PC-9 (cell line): Measurements from ENCODE around the gene CCDC136.

ENCODE experiments used
- CTCF ChIP-seq: fragments of 200-600 bp; sonication (generic); conservative IDR thresholded peaks from 2 replicates; pipeline ENCODE4 v1.6.1; 2017; ENCODE audit warnings: mixed run types, antibody characterized with exemption, mild to moderate bottlenecking, moderate library complexity
- EZH2 ChIP-seq: fragments of 200-600 bp; sonication (generic); IDR thresholded peaks from 2 replicates; pipeline ENCODE4 v1.8.0; 2017; ENCODE audit warnings: antibody characterized with exemption, low read depth

GRCh38 chr7:128814499-128814898 is 22.7 kb downstream of the CCDC136 start:
- TF ChIP-seq CTCF, result no peak
- TF ChIP-seq EZH2, result no peak
